NCI-H146 (cell line): ENCODE results near the gene WFIKKN1.
"Not testable (repeated sequence)": the region's sequence is repeated elsewhere in the genome, so short reads cannot be mapped to it uniquely, and the experiment has no call there.

Experiments
- DNase-seq: peaks from one replicate; lab custom pipeline; 2025; lab: John Stamatoyannopoulos, UW

WFIKKN1 gene

DNA sequence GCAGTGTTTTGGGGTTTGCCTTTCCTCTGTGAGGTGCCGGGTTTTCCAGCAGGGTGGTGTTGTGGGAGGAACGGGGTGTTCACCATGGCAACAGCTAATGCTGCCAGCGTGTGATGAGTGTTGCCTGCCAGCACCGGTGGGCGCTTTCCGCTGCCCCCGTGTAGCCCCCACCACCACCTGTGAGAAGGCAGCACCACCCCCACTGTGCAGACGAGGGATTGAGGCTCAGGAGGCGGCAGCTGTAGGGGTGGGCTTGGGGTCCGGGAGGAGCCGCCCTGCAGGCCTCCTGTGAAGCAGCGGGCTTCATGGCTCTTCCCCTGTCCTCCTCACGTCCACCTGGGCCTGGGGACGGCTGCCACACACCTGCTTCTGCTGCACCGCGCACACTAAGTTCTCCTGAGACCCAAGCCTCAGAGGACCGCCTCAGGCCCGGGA, 35.7 kb upstream of the WFIKKN1 start:
- DNase-seq, result no peak

DNA sequence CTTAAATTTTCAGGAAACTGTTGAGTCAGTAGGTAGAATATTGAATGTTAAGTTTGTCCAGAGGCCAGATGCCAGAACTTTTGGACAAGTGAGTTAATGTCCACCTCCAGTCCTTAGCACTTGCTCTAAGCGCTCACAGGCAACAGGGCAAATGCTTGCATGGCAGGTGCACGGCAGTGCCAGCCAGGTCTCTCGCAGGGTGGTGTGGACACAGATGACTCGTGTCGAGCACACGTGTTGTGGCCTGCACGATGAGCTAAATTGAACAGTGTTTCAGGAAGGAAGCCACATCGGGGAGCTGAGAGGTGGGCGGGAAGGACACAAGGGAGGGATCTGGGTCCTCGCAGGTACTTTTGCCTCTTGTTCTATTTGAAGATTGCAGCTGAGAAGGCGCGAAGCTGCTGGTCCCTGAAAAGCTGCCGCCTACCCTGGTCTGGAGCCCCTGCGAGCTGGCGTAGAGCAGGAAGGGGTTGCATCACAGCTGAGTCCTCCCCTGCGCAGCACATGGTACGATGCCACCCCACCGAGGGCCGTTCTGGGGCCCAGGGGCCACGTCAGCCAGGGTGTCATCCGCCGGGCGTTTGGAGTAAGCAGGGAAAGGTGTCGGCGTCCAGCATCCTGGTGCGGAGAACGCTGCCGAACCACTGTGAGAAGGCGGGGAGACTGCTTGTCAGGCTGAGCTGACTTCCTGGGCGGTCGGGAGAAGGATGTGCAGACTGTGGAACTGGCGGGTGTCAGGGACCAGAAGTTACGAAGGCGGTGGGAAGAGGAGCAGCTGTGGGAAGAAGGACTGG, 34.6 kb upstream of the WFIKKN1 start:
- no peak for DNase-seq

DNA sequence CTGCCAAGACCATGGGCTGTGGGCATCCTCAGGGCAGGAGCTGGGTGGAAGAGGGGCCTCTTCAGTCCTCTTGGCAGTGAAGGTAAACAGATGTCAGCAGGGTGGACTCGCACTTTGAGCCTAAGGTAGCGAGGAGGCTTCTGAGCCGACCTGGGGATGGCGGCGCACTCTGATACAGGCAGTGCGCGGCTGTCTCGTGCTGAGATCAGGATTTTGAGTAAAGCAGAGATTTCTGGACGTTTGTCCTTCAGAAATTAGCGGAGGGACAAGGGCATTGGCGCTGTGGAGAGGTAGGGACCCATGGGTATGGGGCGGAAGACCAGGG, 34.1 kb upstream of the WFIKKN1 start:
- no peak for DNase-seq

DNA sequence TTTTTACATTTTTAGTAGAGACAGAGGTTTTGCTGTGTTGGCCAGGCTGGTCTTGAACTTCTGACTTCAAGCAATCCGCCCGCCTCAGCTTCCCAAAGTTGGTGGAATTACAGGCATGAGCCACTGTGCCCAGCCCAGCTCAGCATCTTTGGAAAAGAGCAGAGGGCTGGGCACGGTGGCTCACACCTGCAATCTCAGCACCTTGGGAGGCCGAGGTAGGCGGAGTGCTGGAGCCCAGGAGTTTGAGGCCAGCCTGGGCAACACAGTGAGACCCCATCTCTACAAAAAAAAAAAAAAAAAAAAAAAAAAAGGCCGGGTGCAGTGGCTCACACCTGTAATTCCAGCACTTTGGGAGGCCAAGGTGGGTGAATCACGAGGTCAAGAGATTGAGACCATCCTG, 33.1 kb upstream of the WFIKKN1 start:
- not testable (repeated sequence) for DNase-seq

DNA sequence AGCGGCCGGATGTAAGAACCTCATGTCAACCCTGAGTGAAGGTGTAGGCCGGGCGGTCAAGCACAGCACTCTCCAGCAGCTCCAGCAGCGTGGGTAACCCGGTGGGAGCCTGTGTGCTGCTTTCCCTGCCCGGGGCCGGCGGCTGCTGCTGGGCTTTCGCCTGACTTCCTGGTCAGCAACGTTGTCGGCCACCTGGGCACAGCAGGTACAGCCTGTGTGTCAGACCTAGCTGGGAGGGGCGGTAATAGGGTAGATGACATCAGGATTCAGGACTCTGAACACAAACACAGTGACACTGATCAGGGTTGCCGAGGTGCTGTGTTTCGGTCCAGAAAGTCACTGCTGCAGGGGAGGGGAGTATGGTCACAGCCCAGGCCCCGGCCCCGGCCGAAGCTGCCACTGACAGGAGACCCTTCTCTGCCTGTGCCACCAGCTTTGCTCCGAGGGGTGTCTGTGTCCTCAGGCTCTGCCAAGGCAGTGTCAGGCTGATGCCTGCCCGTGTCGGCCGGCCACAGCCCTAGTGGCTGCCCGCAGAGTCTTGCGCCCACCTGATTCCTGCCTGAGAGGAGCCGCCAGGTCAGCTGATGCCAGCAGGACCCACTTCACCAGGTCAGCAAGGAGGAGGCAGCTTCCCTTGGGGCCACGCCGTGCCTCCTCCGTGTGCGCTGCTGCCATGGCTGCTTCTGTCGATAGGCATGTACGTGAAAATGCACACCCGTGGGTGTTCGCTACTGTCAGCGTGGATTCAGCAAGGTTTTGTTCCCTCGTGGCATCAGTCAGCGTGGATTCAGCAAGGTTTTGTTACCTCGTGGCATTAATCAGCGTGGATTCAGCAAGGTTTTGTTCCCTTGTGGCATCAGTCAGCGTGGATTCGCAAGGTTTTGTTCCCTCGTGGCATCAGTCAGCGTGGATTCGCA, 31.7 kb upstream of the WFIKKN1 start:
- no peak for DNase-seq

DNA sequence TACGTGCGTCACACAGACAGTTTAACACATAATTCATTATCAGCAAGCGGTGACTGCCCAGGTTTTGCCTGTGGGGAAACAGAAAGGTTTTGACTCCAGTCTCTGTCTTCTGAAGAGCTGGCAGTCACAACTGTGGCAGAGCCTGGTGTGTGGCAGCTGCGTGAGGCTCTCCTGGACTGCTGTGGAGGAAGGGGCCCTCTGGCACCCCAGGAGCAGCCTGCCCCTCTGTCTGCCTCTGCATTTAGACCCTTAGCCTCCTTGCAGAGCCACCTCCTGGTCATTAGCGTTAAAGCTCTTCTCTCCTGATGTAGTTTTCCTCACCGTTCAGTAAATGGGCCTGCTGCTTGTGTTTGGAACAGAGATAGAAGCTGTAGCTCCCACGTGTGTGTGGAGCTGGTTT, 30.0 kb upstream of the WFIKKN1 start:
- DNase-seq, result no peak

DNA sequence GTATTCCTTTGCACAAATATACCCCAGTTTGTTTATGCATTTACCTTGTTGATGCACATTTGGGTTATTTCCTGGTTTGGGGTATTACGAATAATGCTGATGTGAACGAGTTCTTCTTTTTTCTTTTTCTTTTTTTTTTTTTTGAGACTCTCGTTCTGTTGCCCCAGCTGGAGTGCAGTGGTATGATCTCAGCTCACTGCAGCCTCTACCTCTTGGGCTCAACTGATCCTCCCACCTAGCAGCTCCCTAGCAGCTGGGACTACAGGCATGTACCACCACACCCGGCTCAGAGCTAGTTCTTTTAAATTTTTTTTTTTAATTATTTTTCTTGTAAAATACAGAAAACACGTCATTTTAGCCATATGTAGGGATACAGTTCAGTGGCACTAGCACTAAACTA, 26.9 kb upstream of the WFIKKN1 start:
- no peak for DNase-seq

DNA sequence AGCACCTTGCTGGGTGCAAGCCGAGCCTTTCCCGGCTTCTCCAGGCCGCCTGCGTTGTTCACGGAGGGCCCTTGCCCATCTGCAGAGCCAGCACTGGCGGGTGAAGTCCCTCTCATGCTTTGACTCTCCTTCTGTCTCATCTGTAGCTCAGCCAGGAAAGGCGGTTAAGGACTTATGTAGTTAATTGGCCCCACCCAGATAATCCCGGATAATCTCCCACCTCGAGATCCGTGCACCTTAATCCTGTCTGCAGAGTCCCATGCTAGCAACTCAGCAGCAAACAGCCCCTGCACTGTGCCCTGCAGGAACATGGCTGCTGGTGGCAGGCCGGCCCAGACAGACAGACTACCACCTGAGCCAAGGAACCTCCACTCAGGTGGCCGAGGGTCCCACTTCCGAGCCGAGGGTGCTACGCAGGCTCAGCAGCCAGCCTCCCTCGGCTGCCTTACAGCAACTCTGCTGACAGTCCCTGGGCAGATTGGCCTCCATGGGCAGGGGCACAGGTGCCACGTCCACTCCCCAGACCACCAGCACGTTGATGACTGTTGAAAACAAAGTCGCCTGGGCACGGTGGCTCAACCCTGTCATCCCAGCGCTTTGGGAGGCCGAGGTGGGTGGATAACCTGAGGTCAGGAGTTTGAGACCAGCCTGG, 24.0 kb upstream of the WFIKKN1 start:
- no peak for DNase-seq

DNA sequence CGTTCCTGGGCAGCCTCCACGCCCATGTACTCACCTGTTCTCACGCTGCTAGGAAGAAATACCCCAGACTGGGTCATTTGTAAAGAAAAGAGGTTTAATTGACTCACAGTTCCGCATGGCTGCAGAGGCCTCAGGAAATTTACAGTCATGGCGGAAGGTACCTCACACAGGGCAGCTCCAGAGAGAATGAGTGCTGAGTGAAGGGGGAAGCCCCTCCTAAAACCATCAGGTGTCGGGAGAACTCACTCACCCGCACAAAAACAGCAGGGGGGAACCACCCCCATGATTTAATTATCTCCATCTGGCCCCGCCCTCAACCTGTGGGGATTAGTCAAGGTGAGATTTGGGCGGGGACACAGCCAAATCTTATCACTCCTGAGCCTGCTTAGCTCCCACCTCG, 22.8 kb upstream of the WFIKKN1 start:
- DNase-seq, result peak; percentile 88

DNA sequence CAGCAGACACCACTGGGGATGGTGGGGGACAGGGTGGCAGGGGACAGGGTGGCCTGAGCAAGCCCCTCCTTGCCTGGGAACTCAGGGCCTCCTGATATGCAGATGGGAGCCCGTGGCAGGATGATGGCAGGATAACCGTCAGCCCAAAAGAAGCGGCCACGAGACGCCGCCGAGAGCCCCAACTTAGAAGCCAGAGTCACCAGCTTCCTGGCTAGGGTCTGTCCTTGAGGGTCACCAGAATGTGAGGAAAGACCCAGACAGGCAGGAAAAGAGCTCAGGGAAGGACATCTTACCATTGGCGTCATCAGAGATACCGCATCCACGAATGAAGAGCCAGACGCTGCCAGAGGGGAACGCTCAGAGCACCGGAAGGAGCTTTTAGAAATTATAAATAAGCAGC, 21.5 kb upstream of the WFIKKN1 start:
- no peak for DNase-seq

DNA sequence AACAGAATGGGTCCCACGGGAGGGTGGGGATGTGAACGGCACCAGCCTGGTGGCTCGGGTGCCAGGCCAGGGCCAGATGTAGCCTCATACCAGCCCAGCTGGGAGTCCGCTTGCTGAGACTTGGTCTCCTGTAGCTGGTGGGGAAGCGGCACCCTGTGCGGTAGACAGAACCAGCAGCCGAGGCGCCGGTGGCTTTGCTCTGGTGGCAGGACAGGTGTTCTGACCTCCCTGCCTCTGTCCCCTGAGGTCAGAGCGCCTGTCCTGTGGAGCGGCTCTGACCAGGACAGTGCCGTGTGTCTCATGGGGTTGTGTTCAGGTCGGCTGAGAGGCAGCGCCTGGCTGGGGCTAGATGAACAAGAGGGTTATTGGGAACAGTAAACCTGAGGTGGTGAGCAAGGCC, 20.8 kb upstream of the WFIKKN1 start:
- no peak for DNase-seq

DNA sequence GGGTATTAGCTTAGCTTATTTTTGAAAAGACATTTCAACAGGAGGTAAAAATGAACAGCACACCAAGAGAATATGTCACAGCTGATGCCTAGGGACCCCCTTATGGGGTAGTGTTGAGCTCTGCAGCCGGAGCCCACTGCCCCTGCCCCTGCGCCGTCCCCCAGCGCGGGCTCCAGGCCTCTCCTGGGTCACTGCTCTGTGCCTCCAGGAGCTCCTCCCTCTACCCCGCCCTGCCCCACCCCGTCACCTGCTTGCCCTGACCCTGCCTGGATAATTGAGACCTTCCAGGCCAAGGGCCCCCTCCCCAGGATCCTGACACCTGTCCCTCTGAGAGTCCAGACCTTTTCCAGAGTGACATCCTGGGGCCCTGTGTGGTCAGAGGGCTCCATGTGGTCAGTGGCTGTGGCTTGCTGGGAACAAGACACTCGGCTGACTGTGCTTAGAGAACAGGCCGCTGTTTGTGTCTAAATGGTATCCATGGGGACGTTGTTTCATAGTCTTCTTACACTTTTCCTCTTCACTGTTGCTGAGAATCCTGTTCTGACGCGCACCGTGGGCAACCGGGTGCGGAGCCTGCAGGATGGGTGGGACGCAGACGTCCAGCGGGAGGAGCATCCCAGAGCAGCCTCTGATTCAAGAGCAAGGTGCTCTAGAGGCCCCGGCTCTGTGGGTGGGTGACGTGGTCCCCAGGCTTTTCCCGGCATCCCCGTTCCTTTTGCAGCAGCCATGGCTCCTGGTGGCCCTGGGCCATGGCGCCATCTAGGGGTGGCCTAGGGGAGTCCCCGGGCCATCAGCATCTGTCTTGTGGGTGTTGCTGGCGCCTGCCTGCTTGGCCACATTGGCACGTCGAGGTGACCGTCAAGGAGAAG, 20.0 kb upstream of the WFIKKN1 start:
- no peak for DNase-seq

DNA sequence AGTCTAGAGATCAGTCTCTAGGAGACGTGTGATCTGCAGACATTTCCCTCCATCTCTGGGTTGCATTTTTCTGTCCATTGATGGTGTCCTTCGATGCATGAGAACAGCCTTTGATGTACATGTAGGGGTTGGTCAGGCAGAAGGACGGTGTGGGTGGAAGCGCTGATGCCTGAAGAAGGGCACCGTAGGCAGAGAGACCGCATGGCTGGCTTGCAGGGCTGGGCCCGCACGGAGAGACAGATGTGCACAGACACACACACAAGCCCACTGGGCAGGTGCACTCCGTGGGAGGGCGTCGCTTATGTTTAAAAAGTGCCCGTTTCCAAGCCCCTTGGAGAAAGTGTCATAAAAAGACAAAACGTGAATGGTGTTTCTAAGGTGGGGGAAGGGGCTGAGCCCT, 15.7 kb upstream of the WFIKKN1 start:
- DNase-seq, result no peak

DNA sequence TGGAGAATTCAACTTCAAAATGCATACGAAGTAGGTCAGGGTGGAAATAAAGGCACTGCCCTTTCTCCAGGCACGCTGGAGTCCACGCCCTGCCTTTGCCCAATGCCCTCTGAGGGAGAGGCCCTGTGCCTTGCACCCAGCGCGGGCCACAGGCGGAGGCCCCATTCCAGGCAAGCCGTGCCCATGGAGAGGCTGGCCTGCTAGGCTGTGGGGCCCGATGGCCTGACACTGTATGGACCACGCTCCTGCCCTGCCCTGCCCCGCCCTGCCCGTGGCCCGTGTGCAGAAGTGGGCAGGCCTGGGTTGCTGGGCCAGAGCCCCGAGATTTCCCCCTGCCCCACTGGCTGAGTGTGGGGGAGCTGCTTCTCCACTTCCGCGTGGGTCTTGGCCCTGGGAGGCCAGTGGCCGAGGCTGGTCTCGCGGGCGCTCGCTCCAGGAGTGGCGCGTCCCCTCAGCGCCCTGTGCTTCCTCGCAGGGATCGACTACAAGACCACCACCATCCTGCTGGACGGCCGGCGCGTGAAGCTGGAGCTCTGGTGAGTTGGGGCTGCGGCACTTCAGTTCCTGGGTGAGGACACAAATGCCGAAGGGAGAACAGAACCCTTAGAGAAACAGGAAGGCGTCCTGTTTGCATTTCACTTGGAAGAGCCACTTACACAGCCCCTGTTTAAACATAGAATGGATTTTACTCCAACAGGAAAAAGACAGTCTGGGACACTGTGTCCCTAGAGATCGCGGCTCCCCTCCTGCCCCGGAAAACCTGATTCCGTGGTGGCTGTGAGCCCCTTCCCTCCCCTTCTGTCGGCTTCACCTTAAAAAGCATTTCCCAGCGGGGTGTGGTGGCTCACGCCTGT, 13.8 kb upstream of the WFIKKN1 start:
- DNase-seq, result no peak

DNA sequence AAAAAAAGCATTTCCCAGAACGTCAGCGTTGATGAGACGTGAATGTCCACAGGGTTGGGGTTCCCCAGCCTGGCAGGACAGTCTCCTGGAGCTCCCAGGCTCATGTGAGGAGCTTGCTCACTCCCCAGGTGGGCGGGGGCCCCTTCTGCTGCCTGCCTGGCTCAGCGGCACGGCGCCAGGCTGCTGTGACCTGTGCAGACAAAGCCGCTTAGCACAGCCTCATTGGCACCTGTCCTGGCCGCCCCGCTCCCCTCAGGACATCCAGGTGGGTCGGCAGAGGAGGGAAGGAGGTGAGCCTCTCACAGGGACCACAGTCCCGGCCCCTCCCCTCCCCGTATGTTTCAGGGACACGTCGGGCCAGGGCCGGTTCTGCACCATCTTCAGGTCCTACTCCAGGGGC, 12.9 kb upstream of the WFIKKN1 start:
- no peak for DNase-seq

DNA sequence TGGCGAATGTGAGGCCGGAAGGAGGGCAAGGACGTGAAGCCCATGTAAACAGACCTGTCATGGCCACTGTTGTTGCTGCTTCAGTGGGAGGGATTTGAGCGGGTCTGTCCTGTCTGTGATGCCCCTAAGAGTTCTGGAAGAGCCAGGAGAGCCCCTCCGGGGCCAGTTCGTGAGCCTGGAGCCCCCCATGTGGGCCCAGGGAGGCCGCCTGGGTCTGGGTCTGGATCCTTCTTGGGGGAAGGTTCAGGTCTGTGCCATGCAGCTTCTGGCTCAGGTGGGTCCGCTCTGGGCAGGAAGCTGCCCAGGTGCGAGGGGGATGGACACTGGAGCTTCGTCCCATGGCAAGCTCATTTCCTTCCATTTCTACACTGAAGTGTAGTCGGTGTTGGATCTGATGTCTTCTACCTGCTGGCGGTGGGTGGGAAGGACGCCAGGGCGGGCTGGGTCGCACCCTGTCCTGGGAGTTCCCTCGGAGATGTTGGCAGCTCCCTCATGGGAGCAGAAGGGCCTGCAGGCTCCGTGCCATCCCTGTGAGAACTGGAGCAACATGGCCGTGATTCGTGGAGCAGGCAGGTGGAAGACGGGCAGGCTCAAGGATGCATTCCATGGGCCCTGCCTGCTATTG, 11.2 kb upstream of the WFIKKN1 start:
- DNase-seq, result no peak

DNA sequence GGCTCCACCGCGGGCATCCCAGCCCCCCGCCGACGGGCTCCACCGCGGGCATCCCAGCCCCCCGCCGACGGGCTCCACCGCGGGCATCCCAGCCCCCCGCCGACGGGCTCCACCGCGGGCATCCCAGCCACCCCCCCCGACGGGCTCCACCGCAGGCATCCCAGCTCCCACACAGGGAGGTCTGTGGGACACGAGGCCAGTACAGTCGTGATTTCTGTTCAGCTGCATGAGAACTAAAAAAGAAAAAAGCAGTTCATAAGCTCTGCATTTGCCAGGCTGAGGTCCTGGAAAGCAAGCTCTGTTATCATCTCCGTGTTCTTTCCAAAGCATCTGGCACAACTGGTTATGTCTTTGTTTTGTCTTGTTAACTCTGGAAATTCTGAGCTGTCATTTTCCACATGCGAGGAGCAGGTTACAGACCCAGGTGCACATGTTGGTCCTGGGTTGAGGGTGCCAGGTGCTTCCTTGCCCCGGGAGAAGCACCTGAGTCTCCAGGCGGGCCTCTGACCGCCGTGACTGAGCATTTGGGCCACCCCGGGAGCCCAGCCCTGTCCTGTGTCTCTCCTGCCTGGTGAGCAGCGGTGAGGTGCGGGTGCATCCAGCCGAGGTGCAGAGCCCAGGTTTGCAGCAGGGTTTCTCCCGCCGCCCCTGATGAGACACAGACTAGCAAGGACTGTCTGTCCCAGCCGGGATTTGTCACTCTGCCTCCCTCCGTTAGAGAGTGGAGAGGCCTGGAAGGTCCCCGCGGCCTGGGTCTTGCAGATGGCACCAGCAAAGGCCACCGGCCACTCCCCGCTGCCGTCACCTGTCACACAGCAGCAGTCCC, 9.9 kb upstream of the WFIKKN1 start:
- no peak for DNase-seq

DNA sequence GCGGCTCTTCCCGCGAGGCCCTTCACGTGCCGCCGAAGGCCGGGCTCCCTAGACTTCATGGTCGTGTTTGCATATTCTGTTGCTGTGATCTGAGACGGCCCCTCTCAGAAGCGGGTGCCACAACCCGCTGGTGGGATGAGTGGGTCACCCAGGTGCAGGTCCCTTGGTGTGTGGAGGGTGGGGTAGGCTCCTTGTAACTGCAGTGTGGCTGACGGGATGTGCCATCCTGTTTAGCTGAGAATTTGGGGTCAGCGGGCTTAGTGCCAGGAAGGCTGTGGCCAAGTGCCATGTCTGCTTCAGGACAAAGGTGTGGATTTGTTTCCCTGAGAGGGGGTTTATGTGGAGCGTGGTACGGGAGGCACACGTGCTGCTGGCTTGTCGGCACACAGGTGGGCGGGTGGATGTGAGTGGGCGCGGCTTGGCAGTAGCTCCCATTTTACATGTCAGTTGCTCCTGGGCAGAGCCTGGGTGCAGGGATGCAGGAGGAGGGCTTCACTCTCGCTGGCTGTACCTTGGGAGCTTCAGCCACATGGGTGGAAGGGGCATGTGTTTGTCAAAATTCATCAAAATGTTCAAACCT, 9.2 kb upstream of the WFIKKN1 start:
- no peak for DNase-seq

DNA sequence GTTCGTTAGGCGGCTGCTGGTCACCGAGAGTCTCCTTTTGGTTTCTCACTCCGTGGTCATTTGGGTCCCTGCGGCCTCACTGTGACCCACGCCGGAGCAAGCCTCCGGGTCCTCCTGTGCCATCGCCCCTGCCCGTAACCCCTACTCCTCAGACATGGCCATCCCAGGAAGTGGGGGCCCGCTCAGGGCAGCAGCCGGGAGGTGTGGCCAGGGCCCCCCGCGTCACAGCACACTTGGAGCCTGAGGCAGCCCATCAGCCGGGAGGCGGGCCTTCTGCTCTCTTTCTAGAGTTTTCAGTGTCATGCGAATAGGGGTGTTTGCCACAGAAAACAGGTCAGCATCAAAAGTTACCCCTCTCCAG, 7.9 kb upstream of the WFIKKN1 start:
- DNase-seq, result no peak
